Measurements from ENCODE around the gene COL4A3. TPM values are rescaled to one million over a fixed set of nuclear protein-coding genes. Genes with fewer than 3 reads are reported as not detected.
A peak's percentile ranks its signal among the peaks of the same experiment; 100 is the strongest.
"Not testable (repeated sequence)": the region's sequence is repeated elsewhere in the genome, so short reads cannot be mapped to it uniquely, and the experiment has no call there.

The COL4A3 gene
- total RNA-seq, 2 donors from 2014 or later: 2.7 to 8.0 TPM

DNA sequence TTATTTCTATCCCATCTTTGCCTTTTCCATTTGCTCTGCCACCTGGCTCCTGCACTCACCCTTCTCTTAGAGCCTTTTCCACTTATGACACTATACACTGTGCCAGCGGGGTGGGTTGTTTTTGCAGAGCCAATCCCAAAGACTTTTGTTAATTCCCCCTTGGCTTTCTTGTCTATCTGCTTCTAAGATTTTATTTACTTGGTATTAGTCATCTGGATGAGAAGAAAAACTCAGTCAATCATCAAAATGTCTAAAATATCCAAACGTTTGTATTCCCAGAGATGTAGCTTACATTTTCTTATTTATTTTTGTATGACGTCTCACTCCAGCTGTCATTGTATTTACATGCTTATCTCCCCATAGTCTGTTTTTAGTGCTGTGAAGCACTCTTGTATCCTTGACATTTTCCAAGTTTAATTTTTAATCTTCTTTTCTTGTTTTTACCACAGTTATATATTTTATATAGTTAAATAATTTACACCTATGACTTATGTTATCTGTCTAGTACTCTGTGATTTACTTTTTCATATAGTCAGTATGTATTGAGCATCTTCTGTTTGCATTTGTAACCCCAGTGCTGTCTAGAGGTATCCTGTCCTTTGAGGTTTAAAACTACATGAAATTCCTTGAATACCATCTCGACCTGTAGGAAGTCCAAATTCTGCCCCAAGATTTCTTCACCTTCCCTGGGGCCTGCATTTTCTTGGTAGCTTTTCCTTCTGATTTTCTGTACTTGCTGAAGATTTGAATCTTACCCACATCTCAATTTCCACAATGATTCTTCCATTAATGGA lies 55.1 kb downstream of the COL4A3 start:
- no peaks in the 10 kb centered on the region for H3K27me3 ChIP-seq
- H3K36me3 ChIP-seq: no peaks in the 10 kb centered on the region
- H3K4me3 ChIP-seq: no peak overlapping the region
- no peaks in the 10 kb centered on the region for H3K4me1 ChIP-seq
- TF ChIP-seq, protein P1, sequence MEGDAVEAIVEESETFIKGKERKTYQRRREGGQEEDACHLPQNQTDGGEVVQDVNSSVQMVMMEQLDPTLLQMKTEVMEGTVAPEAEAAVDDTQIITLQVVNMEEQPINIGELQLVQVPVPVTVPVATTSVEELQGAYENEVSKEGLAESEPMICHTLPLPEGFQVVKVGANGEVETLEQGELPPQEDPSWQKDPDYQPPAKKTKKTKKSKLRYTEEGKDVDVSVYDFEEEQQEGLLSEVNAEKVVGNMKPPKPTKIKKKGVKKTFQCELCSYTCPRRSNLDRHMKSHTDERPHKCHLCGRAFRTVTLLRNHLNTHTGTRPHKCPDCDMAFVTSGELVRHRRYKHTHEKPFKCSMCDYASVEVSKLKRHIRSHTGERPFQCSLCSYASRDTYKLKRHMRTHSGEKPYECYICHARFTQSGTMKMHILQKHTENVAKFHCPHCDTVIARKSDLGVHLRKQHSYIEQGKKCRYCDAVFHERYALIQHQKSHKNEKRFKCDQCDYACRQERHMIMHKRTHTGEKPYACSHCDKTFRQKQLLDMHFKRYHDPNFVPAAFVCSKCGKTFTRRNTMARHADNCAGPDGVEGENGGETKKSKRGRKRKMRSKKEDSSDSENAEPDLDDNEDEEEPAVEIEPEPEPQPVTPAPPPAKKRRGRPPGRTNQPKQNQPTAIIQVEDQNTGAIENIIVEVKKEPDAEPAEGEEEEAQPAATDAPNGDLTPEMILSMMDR (IDR thresholded peaks at IDR 0.05): no peak
- H3K27ac ChIP-seq: no peak overlapping the region
- no peak for DNase-seq (ENCODE audit: low spot score)
- H3K9me3 ChIP-seq: no peaks in the 10 kb centered on the region

DNA sequence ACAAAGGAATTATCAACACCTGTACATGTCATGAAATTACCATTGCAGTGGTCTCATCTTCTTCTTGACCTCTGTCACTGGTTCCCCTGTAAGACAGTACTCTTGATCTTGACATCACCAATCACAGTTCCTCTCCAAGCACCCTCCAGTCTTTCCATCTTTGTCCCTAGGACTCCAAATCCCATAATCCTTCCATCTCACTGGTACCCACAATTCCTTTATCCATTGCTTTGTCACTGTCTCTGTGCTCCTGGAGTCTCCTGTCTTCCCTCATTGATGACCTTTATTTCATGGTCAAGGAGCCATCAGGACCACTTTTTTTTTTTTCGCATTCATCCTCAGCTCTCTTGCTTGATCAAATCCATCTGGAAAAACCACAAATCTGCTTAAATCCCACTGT lies 56.7 kb downstream of the COL4A3 start:
- Histone ChIP-seq H3K36me3 (no peaks in the 10 kb centered on the region), H3K27ac (no peak overlapping the region), H3K4me1 (no peaks in the 10 kb centered on the region), H3K9me3 (no peaks in the 10 kb centered on the region), H3K4me3 (no peak overlapping the region), H3K27me3 (no peaks in the 10 kb centered on the region)
- TF ChIP-seq, protein P1 (IDR thresholded peaks at IDR 0.05): no peak
- DNase-seq (ENCODE audit: low spot score): no peak

DNA sequence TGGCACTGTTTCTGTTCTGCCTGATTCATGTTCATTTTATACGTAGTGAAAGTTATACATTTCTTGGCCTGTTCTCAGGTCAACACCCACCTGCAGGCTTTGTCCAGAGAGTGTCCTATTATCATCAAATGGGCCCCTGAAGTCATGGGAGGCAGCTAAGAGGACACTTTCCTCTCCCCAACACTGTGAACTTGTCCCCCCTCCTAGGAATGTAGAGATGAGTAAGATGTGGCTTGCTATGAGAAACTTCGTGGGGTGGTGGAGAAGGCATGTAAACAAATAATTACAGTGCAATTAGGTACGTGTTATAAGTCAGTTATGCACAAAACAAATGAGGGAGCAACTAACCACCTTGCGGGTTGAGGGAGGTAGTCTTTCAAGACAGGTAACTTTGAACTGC lies 57.9 kb downstream of the COL4A3 start:
- H3K4me1 ChIP-seq: no peaks in the 10 kb centered on the region
- TF ChIP-seq, protein P1 (IDR thresholded peaks at IDR 0.05): no peak

DNA sequence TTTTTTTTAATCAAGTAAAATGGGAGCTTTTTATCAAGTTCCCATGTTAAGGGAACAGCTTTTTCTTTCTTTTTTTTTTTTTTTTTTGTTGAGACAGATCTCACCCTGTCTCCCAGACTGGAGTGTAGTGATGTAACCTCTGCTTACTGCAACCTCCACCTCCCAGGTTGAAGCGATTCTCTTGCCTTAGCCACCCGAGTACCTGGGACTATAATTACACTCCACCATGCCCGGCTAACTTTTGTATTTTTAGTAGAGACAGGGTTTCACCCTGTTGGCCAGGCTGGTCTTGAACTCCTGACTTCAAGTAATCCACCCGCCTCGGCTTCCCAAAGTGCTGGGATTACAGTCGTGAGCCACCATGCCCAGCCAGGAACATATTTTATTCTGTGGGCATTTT lies 61.2 kb downstream of the COL4A3 start:
- not testable (repeated sequence) for H3K27ac ChIP-seq; H3K36me3 ChIP-seq; H3K4me1 ChIP-seq; H3K9me3 ChIP-seq; H3K4me3 ChIP-seq; DNase-seq (ENCODE audit: low spot score); H3K27me3 ChIP-seq

More for the DNA sequence above, 57.9 kb downstream of the COL4A3 start:
- Histone ChIP-seq H3K27me3 (no peaks in the 10 kb centered on the region), H3K36me3 (no peaks in the 10 kb centered on the region), H3K9me3 (no peaks in the 10 kb centered on the region), H3K4me3 (no peak overlapping the region), H3K27ac (no peak overlapping the region)
- DNase-seq (ENCODE audit: low spot score): no peak

DNA sequence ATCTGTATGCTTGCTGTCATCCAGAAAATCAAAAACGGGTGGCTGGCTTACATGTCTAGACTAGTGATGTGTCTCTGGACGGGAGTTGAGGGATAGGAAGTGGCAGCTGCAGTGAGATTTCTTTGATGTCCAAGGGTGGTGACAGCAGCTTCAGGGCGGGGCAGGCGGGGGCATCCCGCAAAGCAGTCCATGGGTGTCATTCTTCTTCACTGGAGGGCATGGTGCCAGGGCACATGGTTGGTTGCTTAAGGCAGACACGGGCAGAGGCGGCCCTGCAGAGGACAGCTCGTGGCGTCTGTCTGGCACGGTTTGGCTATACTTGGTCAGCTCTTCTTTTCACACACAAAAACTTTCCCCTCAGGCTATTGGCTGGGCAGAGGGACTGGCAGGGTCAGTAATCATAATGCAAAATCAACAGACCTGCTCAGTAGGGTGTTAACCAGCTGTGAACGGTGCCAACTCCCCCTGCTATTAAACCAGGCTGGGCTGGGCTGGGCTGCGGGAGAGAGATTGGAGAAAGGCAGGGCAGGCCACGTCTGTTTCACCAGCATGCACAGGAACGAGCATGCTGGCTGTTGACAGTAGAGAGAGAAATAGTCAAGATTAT lies 63.7 kb downstream of the COL4A3 start:
- Histone ChIP-seq H3K27ac (peak overlapping the region; percentile 69 to 70), H3K4me3 (no peak overlapping the region), H3K9me3 (no peaks in the 10 kb centered on the region), H3K36me3 (no peaks in the 10 kb centered on the region), H3K4me1 (peaks cover 0 to 7% of the 10 kb centered on the region in 2 donors), H3K27me3 (no peaks in the 10 kb centered on the region)
- DNase-seq (ENCODE audit: low spot score): peak; percentile 78
- TF ChIP-seq, protein P1 (IDR thresholded peaks at IDR 0.05): no peak

DNA sequence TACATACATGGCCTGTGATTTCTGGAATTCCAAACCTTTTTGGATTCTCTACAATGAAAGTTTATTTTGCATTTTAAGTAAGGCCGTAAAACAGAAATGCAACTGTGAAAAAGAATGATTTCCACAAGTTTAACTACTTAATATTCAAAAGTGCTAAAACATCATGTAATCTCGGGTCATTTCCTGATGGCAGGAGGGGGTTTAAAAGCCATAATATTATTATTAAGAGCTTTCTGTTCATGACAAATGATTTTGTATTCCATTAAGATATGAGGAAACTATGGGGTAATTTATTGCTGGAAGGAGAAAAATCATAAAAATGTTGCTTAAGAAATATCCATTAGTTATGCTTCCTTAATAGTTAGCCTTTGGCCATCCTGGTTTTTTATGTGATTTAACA lies 65.7 kb downstream of the COL4A3 start:
- Histone ChIP-seq H3K9me3 (no peaks in the 10 kb centered on the region), H3K36me3 (no peaks in the 10 kb centered on the region), H3K27me3 (no peaks in the 10 kb centered on the region), H3K4me1 (peaks cover 0 to 7% of the 10 kb centered on the region in 2 donors), H3K4me3 (no peak overlapping the region), H3K27ac (no peak overlapping the region)
- TF ChIP-seq, protein P1 (IDR thresholded peaks at IDR 0.05): no peak
- DNase-seq (ENCODE audit: low spot score): no peak
